Measurements from ENCODE around the gene ITPA.

ITPA gene

GRCh38 chr20:3209257-3209945, at the start of gene ITPA:
TSS of gene ITPA (plus strand) at chr20:3209498. CDS start at chr20:3209552, 54 bp downstream.
- no peak for DNase-seq (ENCODE audit: low spot score)

GRCh38 chr20:3160418-3160817, 48.9 kb upstream of the ITPA start:
- no peak for DNase-seq (ENCODE audit: low spot score)

GRCh38 chr20:3161316-3162079, 47.8 kb upstream of the ITPA start:
- no peak for DNase-seq (ENCODE audit: low spot score)

GRCh38 chr20:3162080-3162611, 47.2 kb upstream of the ITPA start:
- DNase-seq (ENCODE audit: low spot score) = no peak

GRCh38 chr20:3163099-3164042, 45.9 kb upstream of the ITPA start:
- DNase-seq (ENCODE audit: low spot score) = no peak

GRCh38 chr20:3164043-3164762, 45.1 kb upstream of the ITPA start:
- no peak for DNase-seq (ENCODE audit: low spot score)

- no peak for DNase-seq (ENCODE audit: low spot score)
Measured at GRCh38 chr20:3164763-3165410, 44.4 kb upstream of the ITPA start.

- no peak for DNase-seq (ENCODE audit: low spot score)
Measured at GRCh38 chr20:3165473-3166337, 43.6 kb upstream of the ITPA start.

GRCh38 chr20:3166338-3166912, 42.9 kb upstream of the ITPA start:
- no peak for DNase-seq (ENCODE audit: low spot score)

- no peak for DNase-seq (ENCODE audit: low spot score)
Measured at GRCh38 chr20:3166913-3167342, 42.4 kb upstream of the ITPA start.

GRCh38 chr20:3167738-3168078, 41.6 kb upstream of the ITPA start:
- DNase-seq (ENCODE audit: low spot score) = no peak

GRCh38 chr20:3168079-3168828, 41.0 kb upstream of the ITPA start:
- DNase-seq (ENCODE audit: low spot score) = no peak

GRCh38 chr20:3168829-3169590, 40.3 kb upstream of the ITPA start:
- no peak for DNase-seq (ENCODE audit: low spot score)

- DNase-seq (ENCODE audit: low spot score) = no peak
Measured at GRCh38 chr20:3171391-3172125, 37.7 kb upstream of the ITPA start.

- no peak for DNase-seq (ENCODE audit: low spot score)
Measured at GRCh38 chr20:3172126-3172932, 37.0 kb upstream of the ITPA start.

- DNase-seq (ENCODE audit: low spot score) = peak; percentile 85
Measured at GRCh38 chr20:3172933-3173609, 36.2 kb upstream of the ITPA start, which contains the start of gene LZTS3. TSS of gene LZTS3 (minus strand) at chr20:3173549. CDS start at chr20:3167163, 6,386 bp downstream.
